OCI-LY7 (cell line): ENCODE results near the gene DTNB. TPM values are rescaled to one million over a fixed set of nuclear protein-coding genes. Genes with fewer than 3 reads are reported as not detected.

Experiments used
- Bru-seq: library from RNA; stranded (reverse); fragments of 400-500 nt; gene quantifications from one replicate; lab custom pipeline; 2021; lab: Mats Ljungman, UMichigan
- BruChase-seq, 2 experiments: library from RNA; stranded (reverse); fragments of 400-500 nt; gene quantifications; one replicate each; lab custom pipeline; 2021; lab: Mats Ljungman, UMichigan
- BruUV-seq: library from RNA; stranded (reverse); fragments of 400-500 nt; replicated peaks from 2 replicates; lab custom pipeline; 2021; lab: Mats Ljungman, UMichigan
- CTCF ChIA-PET: fragments of 300-600 bp; sonication (Branson Sonifier 250); formaldehyde crosslinking; loops from one replicate; lab custom pipeline; 2022; ENCODE audit warnings: antibody characterized with exemption; ENCODE audit not compliant: unreplicated experiment; lab: Charles Lee
- POLR2A ChIA-PET: fragments of 300-600 bp; sonication (Branson Sonifier 250); formaldehyde crosslinking; loops from one replicate; lab custom pipeline; 2022; ENCODE audit warnings: antibody characterized with exemption; lab: Charles Lee
- DNase-seq: peaks from one replicate; pipeline ENCODE4 v3.0.0-alpha.2; 2015; ENCODE audit warnings: low spot score
- H2AFZ ChIP-seq: fragments of 200-600 bp; sonication (generic), shearing (Covaris generic); 2 replicates; pipeline ENCODE4 v1.6.1; 2014; ENCODE audit warnings: mild to moderate bottlenecking, antibody characterized with exemption, low read length, moderate library complexity
- H3K27ac ChIP-seq: fragments of 200-600 bp; sonication (generic); 2 replicates; pipeline ENCODE4 v1.5.1; 2014; ENCODE audit warnings: mixed run types, low read depth, mild to moderate bottlenecking, moderate library complexity, low read length, inconsistent platforms; ENCODE audit not compliant: poor library complexity, severe bottlenecking
- H3K36me3 ChIP-seq: fragments of 200-600 bp; sonication (generic); 2 replicates; pipeline ENCODE4 v1.6.1; 2014; ENCODE audit warnings: mild to moderate bottlenecking, antibody characterized with exemption, low read length, moderate library complexity, mixed read lengths; ENCODE audit not compliant: insufficient read depth
- H3K4me1 ChIP-seq: fragments of 200-600 bp; sonication (generic); 2 replicates; pipeline ENCODE4 v1.5.1; 2014; ENCODE audit warnings: mild to moderate bottlenecking, low read length; ENCODE audit not compliant: insufficient read depth, poor library complexity, severe bottlenecking
- H3K4me2 ChIP-seq: fragments of 200-600 bp; sonication (generic); 2 replicates; pipeline ENCODE4 v1.6.1; 2014; ENCODE audit warnings: mild to moderate bottlenecking, low read length
- H3K4me3 ChIP-seq: fragments of 200-600 bp; sonication (generic); 2 replicates; pipeline ENCODE4 v1.5.1; 2014; ENCODE audit warnings: mild to moderate bottlenecking, low read depth, low read length; ENCODE audit not compliant: poor library complexity, severe bottlenecking
- H3K79me2 ChIP-seq: fragments of 200-600 bp; sonication (generic); 2 replicates; pipeline ENCODE4 v1.6.1; 2016; ENCODE audit warnings: low read depth, mild to moderate bottlenecking, low read length, moderate library complexity, mixed read lengths; ENCODE audit not compliant: insufficient read depth
- H3K9me2 ChIP-seq: fragments of 200-600 bp; sonication (generic); 2 replicates; pipeline ENCODE4 v1.6.1; 2016; ENCODE audit warnings: mild to moderate bottlenecking, low read length, mixed read lengths; ENCODE audit not compliant: insufficient read depth
- H3K9me3 ChIP-seq: fragments of 200-600 bp; sonication (generic); 2 replicates; pipeline ENCODE4 v1.6.1; 2014; ENCODE audit warnings: mild to moderate bottlenecking, mixed run types, low read length, mixed read lengths
- H4K20me1 ChIP-seq: fragments of 200-600 bp; sonication (generic); 2 replicates; pipeline ENCODE4 v1.6.1; 2014; ENCODE audit warnings: mild to moderate bottlenecking, antibody characterized with exemption, low read length, moderate library complexity, mixed read lengths; ENCODE audit not compliant: insufficient read depth
- EZH2phosphoT487 ChIP-seq: fragments of 200-600 bp; sonication (generic); IDR thresholded peaks from 2 replicates; pipeline ENCODE4 v1.6.1; 2018; ENCODE audit warnings: low read depth, borderline replicate concordance, mild to moderate bottlenecking, mixed run types, antibody characterized with exemption, low read length, moderate library complexity, mixed read lengths
- intact Hi-C: fragments of 100-400 bp; cut with micrococcal nuclease; formaldehyde crosslinking; loops from one replicate; pipeline ENCODE4 v1.10.0; 2022; ENCODE audit not compliant: unreplicated experiment
- long read RNA-seq: library from polyadenylated mRNA; stranded (forward); transcript quantifications from one replicate; pipeline ENCODE4 v2.0.0, GENCODE V29; 2022
- total RNA-seq, 2 experiments: library from RNA; depleted of rRNA in 1 of 2; stranded (reverse); fragments of >200 nt in 1 of 2; shearing (Covaris generic) in 1 of 2; gene quantifications; 2 replicates each; pipeline ENCODE4 v1.2.3, GENCODE V29; 2014 to 2022
- TF ChIP-seq, protein P1 (sequence below): fragments of 200-600 bp; sonication (generic); conservative IDR thresholded peaks from 2 replicates; pipeline ENCODE4 v1.5.1; 2014; ENCODE audit warnings: mild to moderate bottlenecking, antibody characterized with exemption, low read length, moderate library complexity, mixed read lengths

DTNB gene
- total RNA-seq (2014; rRNA removed; shearing (Covaris generic)) (9.3 and 16.1 TPM in 2 replicates), total RNA-seq (2022) (28.3 and 32.2 TPM in 2 replicates), Bru-seq, nascent RNA (percentile 58 among the genes with signal in this experiment), BruChase-seq, experiment 1, labeled RNA remaining after a 6-hour chase (percentile 56 among the genes with signal in this experiment), BruChase-seq, experiment 2, labeled RNA remaining after a 2-hour chase (percentile 54 among the genes with signal in this experiment)
- long read RNA-seq, partial matches to known transcripts = 19 of 51 reads
- long read RNA-seq, other reads (novel, unspliced or antisense) = 28 of 51 reads

DNA sequence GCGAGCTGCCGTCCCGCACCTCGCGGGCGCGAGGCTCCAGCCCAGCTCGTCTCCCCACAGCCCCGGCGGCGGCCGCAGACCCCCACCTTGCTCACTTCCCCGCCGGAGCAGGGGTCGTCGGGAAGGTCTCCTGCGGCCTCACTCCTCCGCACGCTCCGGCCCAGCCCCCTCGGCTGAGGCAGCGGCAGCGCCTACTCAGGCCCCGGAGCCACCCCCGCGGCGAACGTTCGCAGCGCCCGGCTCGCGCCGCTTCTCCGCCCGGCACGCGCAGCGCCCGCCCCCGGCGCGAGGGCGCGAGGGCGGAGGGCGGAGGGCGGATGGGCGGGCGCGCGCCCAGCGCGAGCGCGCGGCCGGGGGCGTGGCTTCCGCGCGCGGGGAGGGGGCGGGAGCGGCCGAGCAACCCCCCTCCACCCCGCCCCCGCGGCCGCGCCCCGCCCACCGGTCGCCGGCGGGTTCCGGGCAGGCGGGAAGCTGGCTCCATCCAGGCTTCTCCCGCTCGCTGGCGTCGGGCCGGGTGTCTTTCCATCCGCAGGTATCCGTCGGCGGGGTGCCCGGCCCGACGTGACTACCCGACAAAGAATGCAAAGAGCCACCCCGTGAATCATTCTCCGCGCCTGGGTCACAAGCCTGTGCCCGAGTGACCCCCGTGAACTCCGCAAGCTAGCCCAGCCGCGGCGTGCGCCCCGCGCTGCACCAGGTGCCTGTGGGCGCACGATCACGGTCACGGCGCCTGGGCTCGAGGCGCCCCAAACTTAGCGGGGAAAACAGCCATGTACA, at the start of gene DTNB:
DTNB (minus strand) TSS at position 278 of the 777 bp plus-strand sequence. CDS start 20,917 bp downstream, outside the sequence.
- H3K4me2 ChIP-seq = peak within 1 kb of the TSS; percentile 93
- no peaks in the 10 kb centered on the region for H3K9me3 ChIP-seq
- H3K36me3 ChIP-seq = no peaks in the 10 kb centered on the region
- H3K9me2 ChIP-seq = no peaks in the 10 kb centered on the region
- ChIA-PET POLR2A (interaction anchor here (0.7 to 1.8 kb wide), 6 partner anchors 9 to 205 kb away, joined by 3 to 7 read pairs (median 3); partner anchors contain the start of gene ASXL2), CTCF (interaction anchor here (0.5 kb wide), 1 partner anchor 867 kb away, joined by 5 read pairs; no protein-coding TSS in a partner anchor)
- no peak for TF ChIP-seq EZH2phosphoT487
- TF ChIP-seq, protein P1, sequence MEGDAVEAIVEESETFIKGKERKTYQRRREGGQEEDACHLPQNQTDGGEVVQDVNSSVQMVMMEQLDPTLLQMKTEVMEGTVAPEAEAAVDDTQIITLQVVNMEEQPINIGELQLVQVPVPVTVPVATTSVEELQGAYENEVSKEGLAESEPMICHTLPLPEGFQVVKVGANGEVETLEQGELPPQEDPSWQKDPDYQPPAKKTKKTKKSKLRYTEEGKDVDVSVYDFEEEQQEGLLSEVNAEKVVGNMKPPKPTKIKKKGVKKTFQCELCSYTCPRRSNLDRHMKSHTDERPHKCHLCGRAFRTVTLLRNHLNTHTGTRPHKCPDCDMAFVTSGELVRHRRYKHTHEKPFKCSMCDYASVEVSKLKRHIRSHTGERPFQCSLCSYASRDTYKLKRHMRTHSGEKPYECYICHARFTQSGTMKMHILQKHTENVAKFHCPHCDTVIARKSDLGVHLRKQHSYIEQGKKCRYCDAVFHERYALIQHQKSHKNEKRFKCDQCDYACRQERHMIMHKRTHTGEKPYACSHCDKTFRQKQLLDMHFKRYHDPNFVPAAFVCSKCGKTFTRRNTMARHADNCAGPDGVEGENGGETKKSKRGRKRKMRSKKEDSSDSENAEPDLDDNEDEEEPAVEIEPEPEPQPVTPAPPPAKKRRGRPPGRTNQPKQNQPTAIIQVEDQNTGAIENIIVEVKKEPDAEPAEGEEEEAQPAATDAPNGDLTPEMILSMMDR = no peak
- H3K4me1 ChIP-seq = peaks cover 14% of the 10 kb centered on the region
- peak within 1 kb of the TSS; percentile 99 for H2AFZ ChIP-seq
- BruUV-seq = no TSS peak
- DNase-seq = peak; percentile 89
- H3K4me3 ChIP-seq = peak within 1 kb of the TSS; percentile 80
- H4K20me1 ChIP-seq = no peaks in the 10 kb centered on the region
- H3K79me2 ChIP-seq = peaks cover 13% of the 10 kb centered on the region; the same call in 1 of the 2 replicates
- intact Hi-C loops = loop anchor here (2.0 to 10.0 kb wide), 2 partner anchors 205 to 361 kb away; partner anchors contain the start of genes ASXL2 and RAB10
- H3K27ac ChIP-seq = peak within 1 kb of the TSS; percentile 51

DNA sequence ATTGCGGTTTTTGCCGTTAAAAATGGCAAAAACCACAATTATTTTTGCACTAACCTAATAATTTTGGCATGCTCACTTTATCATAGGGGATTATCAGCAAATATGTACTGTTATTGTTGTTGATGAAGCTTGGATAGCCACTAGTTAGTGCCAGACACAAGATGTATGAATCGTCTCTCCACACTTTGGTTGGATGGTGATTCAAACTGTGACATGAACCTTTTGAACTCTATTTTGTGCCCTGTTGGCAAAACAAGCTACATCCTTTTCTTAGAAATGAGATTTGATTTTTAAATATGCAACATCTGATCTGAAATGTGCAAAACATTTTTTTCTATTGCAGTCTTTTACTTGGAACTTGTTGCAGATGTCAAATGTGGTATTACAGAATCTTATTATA, 48.8 kb upstream of the DTNB start:
- ChIA-PET POLR2A (no interaction called here), CTCF (no interaction called here)
- H3K4me2 ChIP-seq = no peak overlapping the region
- H2AFZ ChIP-seq = no peak overlapping the region
- no TSS peak for BruUV-seq
- H3K4me3 ChIP-seq = no peak overlapping the region
- TF ChIP-seq, protein P1 = no peak
- TF ChIP-seq EZH2phosphoT487 = no peak
- H3K9me2 ChIP-seq = no peaks in the 10 kb centered on the region
- H4K20me1 ChIP-seq = no peaks in the 10 kb centered on the region
- no peaks in the 10 kb centered on the region for H3K4me1 ChIP-seq
- no peaks in the 10 kb centered on the region for H3K79me2 ChIP-seq
- H3K27ac ChIP-seq = no peak overlapping the region
- no peaks in the 10 kb centered on the region for H3K9me3 ChIP-seq
- H3K36me3 ChIP-seq = no peaks in the 10 kb centered on the region
- intact Hi-C loops = no loop called here
- no peak for DNase-seq
